COLO668 (cell line): ENCODE results near the gene KCNK10.

ENCODE experiments used
- DNase-seq: peaks from one replicate; lab custom pipeline; 2025; ENCODE audit not compliant: unreplicated experiment; lab: John Stamatoyannopoulos, UW

The KCNK10 gene

DNA sequence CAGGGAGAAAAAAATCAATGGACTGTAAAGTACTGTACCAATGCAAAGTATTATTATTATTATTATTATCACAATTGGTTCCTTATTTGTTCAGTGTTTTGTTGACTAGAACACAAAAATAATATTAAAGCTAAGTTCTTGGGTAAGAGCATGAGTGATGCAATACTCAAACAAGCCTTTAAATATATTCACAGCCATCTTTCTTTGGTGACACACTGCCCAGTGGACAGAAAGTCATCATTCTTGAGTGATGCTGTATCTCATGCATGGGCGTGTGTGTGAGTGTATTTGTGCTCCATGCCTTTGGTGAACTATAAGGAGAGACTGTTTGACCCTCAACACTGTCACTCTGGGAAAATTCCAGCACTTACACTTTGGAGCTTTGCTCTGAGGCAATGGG is 93.6 kb downstream of the KCNK10 start:
- DNase-seq, result no peak

DNA sequence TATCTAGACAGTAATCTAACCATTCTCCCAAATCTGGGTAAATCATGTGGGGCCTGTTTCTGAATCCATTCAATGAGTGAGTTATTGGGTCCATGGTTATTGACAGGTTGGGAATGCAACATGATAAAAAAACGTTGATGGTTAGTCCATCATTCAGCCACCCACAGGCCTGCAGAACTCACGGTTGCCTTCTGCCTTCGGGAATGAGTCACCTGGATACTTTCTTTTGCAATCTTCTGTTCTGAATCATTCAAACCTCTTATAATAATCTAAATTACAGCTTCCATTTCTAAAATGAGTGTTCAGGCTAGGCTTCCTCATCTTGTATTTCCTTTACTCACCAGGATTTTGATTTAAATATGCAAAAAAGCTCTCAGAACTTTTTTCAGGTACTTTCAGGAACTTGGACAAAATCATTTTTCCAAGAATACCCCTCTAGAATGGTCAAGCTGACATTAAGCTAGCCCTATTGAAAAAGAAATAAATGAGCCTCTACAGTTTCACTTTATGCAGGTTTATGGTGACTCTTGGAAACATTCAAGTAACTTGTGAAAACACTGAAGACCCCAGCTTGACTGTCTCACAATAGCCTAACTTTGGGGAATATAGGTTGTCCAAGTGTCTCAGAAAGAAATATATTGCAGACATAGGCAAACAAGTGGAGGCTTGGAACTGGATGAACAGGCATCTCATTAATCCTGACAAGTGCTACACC is 94.4 kb downstream of the KCNK10 start:
- DNase-seq, result no peak

DNA sequence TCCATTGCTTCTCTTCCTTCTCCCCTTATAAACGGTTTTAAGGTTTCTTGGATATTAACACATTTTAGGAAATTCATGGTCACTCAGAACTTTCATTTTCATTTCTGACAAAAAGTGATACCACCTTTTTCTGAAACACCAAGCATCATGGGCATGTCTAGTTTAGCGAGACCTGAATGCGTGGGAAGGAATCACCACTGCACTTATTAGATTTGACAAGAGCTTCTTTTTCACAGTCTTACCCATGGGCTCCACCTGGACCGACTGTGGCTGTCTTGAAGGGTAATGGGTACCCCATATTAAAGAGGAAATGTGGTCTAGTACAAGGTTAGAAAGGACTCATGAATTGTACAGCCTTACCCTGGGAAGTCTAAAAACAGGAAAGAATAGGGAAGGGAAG is 95.4 kb downstream of the KCNK10 start:
- no peak for DNase-seq

DNA sequence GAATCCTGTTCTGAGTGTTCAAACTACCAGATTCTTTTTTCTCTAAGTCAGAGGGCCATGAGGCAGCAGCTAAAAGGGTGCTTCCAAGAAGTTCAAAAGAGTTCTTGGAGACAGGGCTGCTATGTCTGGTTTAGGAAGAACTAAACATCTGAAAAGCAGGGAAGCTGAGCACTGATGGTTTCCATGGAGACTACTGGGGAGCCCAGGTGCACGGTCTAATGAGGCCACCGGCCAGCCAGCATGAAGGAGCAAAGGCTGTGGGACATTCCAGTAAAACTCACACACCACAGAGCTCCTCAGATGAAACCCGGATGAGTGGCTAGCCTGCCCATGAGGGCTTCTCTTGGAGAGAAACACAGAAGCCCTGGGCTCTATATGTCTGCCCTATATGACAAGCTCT is 97.3 kb downstream of the KCNK10 start:
- DNase-seq, result no peak

DNA sequence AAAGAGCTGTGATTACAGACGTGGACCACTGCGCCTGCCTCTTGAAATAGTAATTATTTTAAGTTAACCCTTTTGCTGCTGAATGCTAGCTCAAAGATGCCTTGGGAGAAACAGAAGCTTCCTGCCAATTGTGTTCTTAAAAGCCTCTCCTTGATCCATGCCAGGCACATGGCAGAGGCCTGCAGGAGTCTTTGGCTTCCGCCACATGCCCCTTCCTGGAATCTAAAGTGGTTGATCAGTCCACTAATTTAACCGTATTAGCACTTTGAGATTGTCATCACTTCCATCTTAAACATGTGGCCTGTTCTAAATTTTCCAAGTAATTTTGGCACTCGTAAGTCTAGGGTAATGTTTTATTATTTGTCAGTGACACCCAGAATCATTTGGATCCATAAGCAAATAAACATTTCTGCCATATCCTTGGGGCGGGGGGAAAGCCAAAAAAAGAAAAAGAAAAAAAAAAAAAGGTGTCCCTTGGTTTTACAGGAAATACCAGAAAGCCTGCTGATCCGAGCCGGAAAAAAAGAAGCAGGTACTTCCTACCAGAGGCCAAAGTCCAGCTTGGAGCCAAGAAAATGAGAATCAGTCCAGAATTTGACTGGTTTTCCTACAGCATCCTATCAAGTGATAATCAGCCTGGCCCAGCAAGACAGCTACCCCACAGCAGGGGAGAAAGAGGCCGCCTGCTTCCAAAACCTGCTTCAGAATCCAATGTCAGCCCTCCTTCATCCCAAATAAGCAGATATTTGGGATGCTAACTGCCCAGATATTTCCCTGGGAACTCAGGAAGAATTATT is 104.8 kb downstream of the KCNK10 start:
- no peak for DNase-seq

DNA sequence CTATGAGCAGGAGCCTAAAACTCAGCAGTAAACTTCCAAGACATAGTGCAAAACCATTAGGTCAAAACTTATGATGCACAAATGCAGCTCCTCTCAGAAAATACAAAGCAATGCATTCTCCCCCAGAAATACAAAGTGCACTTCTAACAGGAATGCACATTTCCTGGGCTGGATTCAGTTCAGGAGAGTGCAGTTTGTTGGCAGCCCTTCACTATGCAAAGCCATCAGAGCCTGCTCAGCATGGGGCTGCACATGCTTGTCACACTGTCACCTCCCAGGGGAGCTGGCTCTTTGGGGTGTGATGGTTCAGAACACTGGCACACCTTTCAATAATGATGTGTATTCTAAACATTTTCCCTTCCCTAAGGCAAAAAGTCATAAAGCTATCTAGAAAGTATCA is 110.4 kb downstream of the KCNK10 start:
- DNase-seq, result no peak

DNA sequence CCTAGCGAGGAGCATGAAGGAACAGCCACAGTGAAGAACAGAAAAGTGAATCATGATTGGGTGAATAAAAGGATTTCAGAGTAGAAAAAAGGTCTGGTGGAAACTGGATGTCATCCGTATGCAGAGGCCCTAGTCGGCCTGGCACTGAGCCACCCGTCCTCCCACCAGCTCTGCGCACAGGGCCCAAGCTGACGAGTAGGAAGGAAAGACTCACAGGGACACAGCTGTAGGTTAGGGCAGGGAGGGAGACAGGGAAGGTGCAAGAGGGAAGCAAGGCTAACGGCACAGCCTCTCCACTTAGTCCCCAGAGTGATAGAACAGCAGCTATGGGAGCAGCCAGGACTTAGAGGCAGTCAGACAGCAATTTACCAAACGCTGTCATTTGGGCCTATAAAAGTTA is 112.6 kb downstream of the KCNK10 start:
- DNase-seq, result no peak

DNA sequence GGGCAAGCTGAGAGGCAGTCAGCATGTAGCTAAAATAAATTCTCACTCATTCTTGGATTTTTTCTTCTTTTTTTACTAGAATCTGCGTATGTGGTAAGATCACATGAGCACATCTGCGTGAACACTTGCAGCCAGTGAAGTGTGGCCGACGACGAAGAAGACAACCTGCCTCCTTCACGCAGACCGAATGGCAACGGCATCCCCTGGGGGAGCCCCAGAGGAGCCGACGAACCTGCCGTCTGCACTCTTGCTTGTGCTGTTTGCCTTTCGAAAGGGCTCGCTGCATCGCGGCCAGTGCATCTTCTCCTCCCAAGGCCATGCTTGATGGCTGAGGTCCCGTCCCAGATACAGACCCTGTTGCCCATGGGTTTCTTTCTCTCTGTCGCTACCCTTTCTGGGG is 113.8 kb downstream of the KCNK10 start:
- DNase-seq, result no peak

DNA sequence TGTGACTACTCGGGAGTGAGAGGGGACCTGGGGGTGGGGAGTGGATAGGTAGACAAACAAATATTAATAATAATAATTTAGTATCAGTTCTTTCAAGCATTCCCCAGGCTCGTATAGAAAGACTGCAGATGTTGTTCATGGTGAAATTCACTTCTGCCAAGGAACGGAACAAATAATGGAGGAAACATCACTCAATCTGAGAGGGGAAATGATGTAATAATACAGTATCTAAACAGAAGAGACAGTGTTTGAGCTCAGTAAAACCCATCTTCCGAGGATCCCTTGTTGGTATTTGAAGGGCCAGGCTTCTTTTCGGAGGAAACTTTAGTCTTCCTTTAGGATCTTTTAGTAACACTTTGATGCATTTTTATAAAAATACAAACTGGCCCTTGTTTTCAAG is 114.2 kb downstream of the KCNK10 start:
- no peak for DNase-seq

DNA sequence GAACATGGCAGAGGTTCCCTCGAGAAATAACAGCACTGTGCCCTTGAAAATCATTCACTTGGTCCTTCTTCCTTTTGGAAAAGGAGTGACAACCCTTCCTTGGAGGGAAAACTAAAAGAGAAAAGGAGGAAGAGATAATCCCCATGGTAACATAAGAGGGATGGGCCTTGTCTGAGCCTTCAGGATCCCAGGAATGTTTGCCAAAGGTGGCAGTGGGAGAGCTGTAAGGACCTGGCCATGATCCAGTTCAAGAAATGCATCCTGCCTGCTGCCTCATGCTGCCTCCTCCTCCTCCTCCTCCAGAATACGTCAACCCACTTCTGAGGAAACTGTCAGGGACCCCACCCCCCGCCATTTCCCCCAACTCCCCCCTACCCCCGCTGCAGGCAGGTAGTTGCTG is 118.8 kb downstream of the KCNK10 start:
- DNase-seq, result no peak

DNA sequence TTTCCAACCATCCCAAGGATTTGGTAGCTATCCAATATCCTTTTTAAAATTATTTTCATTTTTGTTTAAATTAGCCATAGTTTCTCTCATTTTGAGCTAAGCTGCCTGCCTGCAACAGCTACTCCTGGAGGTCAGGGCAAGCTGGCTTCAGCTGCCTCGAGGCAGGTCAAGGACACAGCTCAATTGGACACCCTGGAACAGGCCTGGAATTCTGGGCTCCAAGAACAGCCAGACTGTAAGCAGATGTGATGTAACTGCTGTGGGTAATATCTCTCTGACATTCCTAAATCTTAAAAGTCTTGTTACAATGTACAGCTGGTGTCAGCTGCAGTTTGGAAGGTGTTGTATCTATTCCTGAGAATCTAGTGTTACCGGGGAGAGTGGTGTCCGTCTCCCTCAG is 119.8 kb downstream of the KCNK10 start:
- DNase-seq, result no peak

DNA sequence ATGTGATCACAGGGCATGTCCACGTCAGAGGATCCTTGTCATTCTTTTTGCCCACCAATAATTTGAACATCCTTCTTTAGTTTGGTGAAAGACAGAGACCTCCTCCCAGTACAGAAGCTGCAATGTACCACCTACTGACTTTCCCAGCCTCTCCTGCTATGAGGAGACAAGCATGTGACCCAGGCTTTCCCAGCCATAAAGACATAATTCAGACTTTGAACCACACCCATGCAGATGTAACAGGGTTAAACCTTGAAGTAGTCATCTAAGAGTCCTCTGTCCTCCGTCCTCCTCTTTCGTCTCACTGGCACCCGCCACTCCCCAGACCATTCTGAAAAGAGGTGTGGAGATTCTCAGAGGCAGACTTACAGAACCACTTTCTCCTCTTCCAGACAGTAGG is 120.8 kb downstream of the KCNK10 start:
- DNase-seq, result no peak

DNA sequence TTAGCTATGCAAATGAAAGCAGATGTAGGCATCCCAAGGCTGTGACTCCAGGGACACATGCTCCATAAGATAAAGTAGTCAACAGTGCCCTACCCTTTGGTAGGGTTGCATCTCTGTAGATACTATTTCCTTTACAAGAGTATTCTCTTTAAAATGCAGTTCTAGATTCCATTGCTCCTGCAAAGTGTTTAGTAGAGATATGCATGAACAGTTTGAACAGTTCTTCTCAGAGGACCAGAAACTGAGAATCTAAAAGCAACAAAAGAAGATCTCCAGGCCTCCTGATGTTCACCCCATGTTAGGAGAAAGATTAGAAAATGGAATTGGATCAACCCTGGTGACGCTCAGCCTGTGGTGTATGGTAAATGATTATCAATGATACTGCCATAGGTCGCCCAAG is 121.2 kb downstream of the KCNK10 start:
- DNase-seq, result no peak

DNA sequence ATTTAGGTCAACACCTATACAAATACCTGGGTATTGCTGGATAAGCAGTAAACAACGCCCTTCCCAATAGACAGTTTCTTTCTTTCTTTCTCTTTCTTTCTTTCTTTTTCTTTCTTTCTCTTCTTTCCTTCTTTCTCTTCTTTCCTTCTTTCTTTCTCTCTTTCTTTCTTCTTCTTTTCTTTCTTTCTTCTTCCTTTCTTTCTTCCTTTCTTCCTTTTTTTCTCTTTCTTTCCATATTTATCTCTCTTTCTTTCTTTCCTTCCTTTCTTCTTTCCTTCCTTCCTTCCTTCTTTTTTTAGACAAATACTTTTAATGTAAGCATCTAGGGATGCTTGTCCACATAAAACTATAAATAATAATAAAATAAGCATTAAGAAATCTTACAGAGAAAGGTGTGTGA is 123.2 kb downstream of the KCNK10 start:
- no peak for DNase-seq

DNA sequence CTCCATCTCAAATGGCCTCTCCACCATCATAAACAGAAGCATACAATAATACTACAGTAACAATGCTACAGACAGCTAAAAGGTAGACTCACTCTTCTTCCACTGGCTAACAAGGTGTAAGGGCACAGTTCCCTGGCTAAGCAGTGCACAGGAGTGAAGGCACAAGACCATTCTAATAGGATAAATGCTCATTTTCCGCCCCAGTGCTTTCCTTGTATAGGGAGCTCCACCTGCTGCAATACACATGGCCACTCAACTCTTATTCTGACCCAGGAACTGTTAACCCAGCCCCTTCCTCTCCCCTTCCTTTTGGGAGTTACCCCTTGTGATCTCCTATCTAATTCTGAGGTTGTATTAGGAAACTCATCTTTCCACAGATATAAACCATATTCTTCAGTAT is 124.6 kb downstream of the KCNK10 start:
- DNase-seq, result peak; percentile 71

DNA sequence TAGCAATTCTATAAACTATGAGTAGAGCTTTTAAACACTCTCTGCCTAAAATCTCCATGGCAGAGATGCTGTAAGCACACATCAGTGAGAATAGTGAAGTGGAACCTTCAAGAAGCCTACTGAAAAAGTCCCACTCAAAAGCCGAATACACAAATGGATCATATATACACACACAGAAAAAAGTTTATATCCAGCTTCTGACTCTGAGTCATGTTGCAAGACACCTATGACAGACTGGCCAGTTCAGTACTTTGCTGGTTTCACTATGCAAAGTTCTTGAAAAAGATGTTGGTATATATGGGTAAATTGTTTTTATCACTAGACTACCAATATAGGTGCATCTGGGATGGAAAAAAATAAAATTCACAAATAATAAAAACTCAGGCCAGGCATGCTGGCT is 126.1 kb downstream of the KCNK10 start:
- DNase-seq, result no peak

DNA sequence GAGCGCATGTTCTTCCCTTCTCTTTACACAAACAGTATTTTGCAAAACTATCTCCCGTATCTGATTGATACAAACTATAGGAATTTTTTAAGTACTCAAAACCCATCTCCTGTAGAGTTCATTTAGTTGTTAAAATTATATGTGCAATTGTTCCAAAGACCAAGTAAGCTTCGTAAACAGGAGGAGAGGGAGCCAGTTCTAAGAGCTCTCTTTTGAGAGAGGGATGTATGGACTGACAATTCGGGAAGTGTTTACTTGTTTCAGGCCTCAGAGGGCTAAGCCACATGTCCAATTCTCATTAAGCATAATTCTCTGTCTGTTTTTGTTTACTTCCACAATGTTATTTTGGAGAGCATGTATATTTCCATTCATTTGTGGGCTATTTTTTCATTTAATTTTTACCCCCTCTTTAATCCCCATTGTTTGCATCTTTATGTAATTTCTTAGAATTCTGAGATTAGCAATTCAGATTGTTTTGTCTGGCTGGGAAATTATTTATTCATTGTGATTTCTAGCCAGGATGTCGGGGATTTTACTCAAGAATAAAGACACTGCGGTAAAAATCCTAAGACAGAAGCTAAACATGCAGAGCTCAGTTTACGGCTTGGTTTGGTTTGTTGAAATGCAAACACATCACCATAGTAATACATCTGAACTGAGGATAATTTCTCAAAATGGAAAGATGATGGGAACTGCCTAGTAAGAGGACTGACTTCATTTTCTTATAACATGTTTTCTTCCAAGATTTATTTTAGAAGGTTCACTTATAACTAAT is 126.8 kb downstream of the KCNK10 start:
- no peak for DNase-seq

DNA sequence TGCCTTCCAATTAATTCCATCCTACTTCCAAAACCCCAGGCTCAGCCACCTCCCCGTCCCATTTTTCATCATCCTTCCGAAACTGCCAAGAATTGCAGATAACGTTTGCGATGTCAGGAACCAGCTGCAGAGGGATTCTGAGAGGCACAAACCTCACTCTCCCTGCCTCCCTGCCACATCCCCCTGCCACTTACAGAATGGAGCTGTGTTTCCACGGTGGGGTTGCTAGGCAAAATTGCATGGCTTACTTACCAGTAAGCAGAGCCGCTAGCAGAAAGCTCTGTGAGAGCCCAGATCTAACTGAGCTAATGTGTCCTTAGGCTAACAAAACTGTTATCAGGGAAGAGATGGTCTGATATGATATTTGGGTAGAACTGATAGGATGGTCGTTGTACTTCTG is 127.4 kb downstream of the KCNK10 start:
- DNase-seq, result no peak

DNA sequence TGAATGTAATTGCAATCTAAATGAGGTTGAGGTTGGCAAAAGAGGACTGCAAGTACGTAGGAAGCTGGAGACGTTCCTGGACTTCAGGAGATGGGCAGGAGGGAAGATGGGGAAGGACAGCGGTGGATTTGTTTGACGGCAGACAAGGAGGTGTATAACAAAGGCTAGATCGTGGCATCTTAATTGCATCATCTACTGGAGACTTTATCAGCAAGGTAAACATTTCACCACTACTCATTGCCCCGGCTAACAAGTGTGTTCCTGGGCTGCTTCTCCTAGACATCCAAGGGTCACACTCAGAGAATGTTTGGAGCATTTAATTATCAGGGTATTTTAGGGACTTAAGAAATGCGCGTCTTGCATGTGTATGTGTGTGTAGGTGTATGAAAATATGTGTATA is 128.5 kb downstream of the KCNK10 start:
- DNase-seq, result no peak

DNA sequence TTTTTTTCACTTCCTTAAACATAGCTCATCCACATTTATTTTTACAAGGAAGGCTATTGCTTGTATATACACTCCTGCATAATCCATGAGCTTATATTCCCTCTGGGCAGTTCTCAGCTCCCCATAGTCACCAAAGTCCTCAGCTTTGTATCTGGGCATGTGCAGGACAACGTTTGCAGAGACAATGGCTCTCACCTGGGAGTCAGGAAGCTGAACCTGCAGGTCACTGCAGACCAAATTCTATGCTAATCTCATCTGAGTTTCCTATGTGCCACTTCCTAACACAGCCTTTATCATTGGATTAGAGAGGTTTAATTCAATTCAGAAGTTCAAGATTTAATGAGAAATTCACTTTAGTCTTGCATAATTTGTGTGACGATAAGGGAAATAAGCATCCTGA is 131.5 kb downstream of the KCNK10 start:
- no peak for DNase-seq

DNA sequence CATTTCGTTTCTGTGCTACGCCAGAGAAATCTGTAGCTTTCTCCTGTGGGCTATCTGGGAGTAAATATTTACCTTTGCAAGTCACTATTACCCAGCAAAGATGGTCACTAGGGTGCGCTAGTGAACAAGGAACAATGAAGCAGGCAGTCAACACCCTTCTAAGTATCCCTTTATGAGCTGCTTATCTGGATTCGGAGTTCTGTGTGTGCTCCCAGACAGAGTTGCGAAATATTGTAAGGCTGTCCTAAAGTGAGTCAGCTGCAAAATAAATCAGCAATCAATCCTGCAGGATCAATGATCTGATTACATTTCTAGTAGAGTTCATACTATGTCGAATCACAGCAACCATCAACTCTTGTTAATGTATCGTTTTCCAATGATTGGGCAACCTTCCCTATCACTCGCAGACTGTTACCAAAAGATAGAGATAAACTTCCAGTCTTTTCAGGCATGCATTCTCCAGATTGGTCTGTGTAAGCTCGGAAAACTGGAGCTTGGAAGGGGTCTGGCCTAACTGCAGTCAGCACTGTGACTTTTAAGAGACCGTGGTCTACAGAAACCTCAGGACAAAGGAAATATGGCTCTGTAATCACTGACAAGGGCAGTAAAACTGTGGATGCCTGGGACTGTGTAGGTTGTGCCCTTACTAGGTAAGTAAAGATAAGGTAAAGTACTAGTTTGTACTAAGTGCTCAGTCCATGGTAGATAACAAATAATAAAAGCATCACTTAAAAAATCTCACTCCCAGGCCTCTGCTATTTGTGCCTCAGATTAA is 133.5 kb downstream of the KCNK10 start:
- peak; percentile 86 for DNase-seq
